HG03520 (cell line): ENCODE data around the gene QRFPR.
"Not testable (repeated sequence)": the region's sequence is repeated elsewhere in the genome, so short reads cannot be mapped to it uniquely, and the experiment has no call there.

ENCODE experiments used
- ATAC-seq: cut with Tn5 transposase; IDR thresholded peaks from one replicate; pipeline ENCODE4 v1.9.1; 2021; ENCODE audit warnings: mild to moderate bottlenecking, moderate library complexity; ENCODE audit not compliant: unreplicated experiment

The QRFPR gene

DNA sequence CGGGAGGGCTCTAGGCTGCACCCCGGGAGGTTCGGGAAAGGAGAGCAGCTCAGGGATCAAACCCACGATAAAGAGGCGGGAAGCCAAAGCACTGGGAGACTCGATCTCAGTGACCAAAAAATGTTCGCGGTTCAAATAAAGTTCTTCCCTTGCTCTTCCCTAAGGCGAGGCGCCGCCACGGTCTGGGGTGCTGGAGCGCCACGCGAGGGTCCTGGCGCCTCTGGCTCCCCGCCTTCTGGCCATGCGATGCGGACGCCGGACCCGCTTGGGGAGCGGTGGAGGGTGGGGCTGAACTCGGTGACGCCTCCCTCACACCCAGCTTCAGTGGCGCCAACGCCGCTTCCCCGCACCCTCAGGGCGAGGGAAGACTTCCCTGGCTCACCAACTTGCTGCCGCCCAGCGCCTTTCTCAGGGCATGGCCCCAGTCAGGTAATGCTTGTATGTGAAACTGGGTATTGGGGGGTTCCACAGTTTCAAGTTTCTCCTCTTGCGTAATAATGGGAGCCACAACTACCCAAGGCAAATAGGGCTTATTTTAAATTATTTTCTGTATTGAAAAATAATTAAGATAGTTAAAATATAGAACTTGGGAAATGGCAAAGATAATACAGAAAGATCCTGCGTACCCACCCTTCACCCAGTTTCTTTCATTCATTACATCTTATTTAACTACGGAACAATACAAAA, at the start of gene QRFPR:
Gene QRFPR, minus strand, starts transcription at position 243 of the 687 bp plus-strand sequence. CDS start 371 bp downstream, outside the sequence.
- ATAC-seq = no peak

DNA sequence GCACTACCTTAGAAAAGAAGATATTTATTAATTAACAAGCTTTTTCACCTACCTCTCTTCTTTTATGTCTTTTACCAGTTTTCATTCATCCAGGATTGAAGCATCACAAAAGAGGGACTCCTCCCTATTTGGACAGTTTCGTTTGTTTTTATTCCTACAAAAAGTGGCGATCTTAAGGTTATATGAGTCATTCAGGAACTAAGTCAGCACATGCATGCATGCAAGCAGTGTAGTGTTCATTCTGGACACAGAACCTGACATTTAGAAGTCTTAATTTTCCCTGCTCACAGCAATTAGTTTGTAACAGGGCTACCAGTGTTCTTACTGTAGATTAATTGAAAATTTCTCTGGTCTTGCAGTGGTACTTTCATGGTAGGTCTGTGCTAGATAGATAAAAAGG, 47.9 kb upstream of the QRFPR start:
- ATAC-seq = no peak

DNA sequence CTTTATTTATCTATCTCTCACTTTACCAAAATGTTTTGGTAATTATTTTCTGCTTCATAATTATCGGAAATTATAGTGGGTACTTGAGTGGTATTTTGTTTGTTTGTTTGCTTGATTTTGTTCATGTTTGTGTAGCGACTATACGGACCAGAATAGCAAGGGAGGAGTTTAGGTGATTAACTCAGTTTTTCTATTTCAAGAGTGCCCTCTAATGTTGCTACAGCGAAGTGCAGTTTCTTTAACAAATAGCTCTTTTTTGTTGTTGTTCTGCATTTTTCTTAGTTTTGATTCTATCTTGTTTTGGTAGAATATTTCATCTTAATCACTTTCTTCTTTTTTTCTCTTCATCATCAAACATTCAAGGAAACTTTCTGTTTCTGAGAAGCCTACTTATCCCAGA, 40.8 kb upstream of the QRFPR start:
- no peak for ATAC-seq

DNA sequence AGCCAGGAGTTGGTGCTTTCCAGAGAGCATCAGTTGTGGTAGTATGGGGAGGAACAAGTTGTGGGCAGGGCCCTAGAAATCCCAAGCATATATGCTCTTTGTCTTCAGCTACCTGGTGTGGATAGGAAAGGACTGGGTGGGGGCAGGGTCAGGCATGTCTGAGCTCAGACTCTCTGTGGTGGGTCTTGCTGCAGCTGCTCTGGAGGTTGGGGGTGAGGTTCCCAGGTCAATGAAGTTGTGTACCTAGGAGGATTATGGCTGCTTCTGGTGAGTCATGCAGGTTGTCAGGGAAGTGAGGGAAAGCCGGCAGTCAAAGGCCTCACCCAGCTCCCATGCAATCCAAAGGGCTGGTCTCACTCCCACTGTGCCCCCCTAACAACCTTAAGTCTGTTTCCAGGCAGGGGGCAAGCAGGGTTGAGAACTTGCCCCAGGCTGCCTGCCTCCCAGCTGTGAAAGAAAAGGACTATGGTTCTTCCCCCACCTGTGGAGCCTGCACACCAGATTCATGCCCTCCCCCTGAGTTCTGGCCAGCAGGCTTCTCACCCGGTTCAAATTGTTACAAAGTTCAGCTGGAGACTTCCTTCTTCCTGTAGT, 30.4 kb upstream of the QRFPR start:
- ATAC-seq = no peak

DNA sequence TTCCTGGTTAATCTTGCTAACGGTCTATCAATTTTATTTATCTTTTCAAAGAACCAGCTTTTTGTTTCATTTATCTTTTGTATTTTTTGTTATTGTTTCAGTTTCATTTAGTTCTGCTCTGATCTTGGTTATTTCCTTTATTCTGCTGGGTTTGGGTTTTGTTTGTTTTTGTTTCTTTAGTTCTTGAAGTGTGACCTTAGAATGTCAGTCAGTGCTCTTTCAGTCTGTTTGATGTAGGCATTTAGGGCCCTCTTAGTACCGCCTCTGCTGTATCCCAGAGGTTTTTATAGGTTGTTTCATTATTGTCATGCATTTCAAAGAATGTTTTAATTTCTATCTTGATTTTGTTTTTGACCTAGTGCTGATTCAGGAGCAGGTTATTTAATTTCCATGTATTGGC, 27.7 kb upstream of the QRFPR start:
- ATAC-seq = not testable (repeated sequence)

DNA sequence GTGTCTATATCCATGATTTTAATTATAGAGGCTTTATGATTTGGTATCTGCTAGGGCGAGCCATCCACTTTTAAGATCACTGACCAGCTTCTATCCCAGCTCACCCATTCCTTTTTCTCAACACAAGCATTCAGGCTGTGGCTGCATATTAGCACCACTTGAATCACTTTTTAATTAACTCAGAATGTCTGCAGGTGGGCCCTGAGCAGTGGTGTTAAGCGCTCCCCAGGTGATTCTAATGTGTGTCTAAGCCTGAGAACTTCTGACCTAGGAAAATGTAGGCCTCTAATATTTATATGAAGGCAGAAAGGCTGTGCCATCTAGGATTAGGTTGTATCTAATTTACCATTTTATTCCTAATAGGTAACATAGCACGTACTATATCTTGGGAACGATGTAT, 19.8 kb upstream of the QRFPR start:
- no peak for ATAC-seq

DNA sequence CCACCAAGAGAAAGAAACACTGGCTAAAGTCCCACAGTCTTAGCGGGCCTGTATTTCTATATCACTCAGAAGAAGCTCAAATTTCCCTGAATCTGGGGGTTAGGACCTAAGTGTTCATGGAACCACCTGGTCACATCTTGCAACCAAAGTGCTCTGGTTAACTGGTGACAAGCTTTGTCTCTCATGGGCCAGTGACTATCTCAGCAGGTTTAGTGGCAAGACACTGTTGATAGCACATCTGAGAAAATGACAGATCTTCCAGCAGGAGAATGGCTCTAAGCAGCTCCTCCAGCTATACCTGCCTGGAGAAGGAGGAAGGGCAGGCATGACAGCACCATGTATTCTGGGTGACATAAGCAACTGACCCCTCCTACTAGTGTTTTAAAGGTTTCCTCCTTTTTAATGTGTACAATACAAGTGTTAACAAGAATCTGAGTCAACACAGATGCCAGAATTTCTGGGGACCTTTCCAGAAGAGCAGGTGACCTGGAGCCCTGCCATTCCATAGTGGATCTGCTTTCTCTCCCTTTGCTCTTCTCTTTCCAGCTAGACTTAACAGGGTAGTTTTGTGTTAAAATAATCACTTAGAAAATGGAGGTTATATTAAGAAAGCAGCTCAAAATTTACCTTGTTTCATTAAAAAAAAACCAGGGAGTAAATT, 17.3 kb upstream of the QRFPR start:
- ATAC-seq = no peak

DNA sequence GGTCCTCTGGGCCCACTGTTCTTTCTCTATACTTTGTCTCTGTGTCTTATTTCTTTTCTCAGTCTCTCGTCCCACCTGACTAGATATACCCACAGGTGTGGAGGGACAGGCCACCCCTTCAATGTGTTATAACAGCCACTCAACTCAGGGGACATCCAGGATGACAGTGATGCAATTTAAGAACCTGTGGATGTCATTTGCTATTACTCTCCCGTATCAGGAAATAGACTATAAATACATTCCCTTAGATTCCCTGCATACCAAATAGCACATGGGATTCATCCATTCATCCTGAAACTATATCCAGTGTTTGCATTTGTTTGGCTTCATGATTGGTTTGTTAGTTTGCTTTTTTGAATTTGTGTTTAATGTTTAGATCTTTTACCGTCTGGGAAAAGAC, 16.6 kb upstream of the QRFPR start:
- no peak for ATAC-seq

DNA sequence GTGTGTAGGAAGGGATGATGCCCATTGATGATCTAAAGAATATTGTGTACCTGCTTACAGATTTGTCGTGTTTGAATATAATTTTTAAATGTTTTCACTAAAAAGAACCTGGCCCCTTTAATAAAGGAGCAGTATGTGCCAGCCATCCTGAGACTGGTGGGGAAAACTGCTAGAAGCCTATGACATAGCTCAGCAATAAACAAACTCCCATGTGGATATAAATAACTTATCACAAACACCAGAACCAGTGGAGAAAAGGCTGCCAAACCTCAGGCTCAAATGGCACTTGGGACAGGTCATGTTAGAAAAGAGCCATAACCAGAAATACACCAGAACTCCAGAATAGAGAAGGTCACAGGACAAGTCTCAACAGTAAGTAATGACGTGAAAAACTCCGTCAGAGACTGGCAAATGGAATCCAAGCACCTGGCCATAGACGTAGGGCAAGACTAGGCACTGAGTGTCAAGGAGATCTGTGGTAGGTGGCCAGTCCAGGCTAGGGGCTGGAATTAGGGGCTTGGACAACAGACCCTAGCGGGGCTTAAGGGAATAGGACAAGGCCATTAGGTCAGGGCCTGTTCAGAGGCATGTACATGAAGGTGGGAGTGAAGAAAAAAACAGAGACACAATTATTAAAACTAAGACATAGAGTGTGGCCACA, 11.7 kb upstream of the QRFPR start:
- no peak for ATAC-seq

DNA sequence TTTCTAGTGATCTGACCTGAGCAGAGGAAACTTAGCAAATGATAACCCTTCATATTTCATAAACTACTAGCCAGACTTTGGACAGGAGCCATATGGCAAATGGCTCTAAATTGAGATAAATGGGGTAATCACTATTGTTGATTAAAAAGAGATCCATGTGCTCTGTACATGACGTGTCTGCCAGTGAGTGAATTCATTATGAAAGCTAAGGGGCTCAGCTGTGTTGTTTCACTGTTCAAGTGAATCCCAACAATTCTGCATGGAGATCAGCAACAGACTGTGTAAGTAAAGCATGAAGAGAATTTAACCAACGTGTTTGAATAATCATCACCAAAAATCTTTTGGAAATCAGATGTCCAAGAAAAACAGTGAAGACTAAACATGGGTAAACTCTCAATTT, 9.5 kb upstream of the QRFPR start:
- ATAC-seq = no peak

DNA sequence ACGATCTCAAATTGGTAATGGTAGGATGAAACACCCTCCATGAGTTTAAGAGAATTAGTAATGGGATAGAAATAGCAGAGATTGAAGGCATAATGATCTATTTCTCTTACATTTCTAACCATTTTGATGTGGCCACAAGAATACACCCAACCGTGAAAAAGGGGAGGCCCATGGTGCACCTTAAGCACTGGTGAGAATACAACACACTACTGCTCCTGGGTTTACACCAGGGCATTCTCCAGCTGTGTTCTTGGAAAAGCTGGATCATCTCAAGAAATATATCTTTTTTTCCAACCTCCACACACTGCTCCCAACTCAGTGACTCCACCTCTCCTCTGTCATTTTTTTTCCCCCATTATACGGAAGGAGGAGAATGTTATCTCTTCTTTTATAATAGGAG, 1.5 kb downstream of the QRFPR start:
- ATAC-seq = no peak

DNA sequence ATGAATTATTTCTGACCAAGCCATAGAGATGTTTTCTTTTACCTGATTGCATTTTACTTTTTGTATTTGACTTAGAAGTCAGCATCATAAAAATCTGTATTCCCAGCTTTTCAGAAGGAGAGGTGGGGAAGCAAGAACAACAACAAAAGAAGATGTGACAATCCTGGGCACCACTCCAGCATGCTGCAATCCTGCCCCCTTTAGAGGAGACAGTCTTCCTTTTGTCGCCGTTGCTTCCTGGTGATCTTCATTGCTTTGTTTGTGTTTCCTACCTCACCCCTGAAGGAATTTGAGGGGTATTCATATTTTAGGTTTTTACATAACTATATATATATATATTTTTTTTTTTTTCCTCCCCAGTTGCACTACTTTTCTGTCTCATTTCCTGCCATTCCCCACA, 3.7 kb downstream of the QRFPR start:
- ATAC-seq = no peak

DNA sequence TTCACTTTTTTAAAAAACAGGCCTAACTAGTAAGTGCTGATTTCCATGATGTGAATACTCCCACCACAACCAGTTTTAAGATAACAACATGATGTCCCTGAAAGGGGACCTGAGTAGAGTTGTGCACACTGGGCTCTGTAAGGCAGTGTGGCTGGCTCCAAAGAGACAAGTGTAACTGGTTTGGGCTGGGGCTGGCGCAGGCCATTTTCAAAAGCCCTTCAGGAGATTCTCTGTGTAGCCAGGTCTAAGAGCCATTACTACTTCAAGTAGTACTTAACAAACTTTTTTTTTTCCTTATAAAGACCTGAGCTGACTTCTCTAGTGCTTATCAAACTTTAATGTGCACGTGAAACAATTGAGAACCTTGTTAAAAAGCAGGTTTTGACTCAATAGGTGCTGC, 4.3 kb downstream of the QRFPR start:
- no peak for ATAC-seq

DNA sequence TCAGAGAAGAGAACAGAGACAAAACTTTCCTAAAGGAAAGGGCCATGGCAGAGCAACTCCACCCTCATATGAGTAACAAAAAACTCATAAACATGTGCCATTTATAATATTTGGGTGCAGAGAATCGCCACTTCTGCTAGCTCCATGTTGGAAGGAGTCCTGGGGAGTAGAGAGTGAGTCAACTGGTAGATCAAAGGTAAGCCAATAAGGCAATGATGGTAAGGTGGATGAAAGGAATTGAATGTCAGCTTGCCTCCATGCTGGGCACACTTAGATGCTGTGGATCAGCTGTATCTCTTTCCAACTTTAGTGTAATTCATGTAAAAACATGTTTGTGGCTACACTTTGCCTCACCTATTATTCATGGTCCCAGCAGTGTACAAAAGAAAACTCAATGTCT, 4.7 kb downstream of the QRFPR start:
- ATAC-seq = no peak

DNA sequence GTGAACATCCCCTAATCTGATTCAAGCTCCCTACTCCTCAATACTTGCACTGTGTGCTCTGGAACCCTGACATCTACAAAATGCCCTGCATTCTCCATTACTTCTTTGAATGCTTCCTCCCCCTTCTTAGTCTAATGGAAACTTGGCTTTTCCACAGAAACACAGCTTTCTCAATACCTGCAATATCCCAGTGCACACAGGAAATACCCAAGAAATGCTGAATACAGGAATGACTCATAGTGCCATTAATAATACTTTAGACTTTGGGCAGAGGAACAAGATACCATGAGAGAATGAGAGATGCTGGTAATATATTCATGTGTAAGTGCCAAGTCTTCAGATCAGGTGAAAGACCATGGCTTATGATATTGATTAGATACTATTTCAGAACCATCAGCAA, 5.6 kb downstream of the QRFPR start:
- ATAC-seq = no peak

DNA sequence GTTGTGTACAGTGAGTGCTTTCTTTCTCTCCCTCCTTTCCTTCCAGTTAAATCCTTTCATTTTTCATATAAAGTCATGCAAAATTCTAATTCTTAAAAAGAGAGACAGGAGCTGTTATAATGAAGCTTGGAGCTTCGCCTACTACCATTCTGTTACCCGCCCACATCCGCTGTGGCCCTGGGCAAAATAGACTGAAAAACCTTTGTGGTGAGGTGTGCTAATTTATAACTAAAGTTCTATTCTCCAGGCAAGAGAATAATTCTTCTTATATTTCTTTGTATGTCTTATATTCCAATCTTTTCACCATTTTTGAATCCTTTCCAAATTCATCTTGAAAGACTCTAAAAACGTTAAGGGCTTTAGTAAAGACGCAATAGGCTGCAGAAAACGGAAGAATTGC, 7.0 kb downstream of the QRFPR start:
- ATAC-seq = no peak

DNA sequence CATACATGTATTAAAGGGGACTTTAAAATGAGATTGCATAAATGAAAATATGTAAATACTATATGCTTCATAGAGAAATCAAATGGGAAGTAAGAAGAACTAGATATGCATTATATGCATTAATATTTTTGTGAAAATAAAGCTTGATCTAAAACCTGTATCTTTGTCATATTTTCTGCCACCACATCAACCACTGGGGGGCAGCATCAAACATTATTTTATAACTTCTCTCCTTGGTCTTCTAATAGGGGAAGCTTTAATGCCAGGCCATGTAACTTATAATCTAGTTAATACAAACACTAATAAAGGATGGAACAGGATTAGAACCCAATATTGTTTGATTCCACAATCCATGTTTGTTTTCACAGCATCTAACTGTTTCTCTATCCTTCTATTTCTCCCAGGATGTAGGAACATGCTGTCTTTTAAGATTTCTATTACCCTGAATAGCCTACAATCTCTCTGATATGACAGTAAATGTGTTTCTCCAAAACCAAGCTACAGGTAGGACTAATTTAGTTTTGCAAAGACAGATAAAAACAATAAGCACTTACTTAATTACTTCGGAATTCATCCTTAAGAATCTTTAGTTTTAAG, 10.0 kb downstream of the QRFPR start:
- ATAC-seq = no peak

DNA sequence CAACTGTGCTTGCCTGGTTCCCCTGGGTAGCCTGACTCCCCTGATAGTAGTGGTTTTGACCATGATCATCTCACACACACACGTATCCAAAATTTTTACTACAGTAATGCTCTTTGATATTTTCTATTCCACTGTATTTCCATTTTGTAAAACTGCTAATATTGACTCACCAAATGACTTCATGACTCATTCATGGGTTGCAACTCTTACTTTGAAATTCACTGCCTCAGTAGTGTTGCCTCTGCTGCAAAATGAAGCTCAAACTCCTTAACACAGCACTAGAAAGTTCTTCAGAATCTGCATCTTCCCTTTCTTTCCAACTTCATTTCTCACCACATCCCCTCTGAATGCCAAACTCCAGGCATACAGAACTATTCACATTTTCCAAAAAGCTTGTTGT, 20.3 kb downstream of the QRFPR start:
- no peak for ATAC-seq

DNA sequence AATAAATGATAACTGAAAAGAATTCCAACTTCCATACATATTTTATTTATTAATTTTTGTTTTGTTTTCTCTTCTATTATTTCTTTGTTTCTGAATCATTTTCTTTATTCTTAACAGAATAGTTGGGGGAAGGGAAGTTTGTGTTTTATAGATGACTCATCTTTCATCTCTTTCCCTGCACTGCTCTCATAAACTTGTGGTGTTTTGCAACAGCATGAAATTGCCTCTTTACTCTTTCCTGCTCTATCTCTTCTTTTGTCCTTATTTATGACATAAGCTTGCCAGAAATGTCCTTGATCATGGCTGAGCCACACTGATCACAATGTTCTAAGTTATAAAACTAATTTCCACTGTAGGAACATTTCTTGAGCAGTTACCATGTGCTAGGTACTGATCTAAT, 22.3 kb downstream of the QRFPR start:
- ATAC-seq = no peak

DNA sequence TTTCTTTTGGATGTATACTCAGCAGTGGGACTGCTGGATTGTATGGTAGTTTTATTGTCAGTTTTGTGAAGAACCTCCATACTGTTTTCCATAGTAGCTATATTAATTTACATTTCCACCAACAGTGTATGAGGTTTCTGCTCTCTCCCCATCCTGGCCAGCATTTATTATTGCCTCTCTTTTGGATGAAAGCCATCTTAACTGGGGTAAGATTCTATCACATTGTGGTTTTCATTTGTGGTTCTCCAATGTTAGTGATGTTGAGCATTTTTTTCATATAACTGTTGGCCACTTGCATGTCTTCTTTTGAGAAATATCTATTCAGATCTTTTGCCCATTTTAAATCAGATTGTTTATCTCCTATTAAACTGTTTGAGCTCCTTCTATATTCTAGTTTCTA, 27.6 kb downstream of the QRFPR start:
- ATAC-seq = no peak

DNA sequence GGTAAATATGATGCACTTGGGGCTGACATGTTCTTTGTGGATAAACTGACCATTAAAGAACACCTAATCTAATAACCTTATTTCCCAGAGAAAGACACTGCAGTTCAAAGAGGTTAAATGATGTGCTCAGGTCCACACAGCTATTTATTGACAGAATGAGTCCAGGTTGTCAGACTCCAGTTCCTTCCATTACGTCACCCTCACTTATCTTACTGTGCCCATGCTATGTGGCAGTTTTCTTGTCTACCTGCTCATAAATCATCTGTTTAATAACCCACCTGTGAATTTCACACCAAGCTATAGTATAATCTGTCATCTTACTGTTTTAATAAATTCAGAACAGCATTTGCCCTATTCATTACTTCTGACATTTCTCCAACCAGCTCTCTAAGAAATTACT, 36.7 kb downstream of the QRFPR start:
- no peak for ATAC-seq

DNA sequence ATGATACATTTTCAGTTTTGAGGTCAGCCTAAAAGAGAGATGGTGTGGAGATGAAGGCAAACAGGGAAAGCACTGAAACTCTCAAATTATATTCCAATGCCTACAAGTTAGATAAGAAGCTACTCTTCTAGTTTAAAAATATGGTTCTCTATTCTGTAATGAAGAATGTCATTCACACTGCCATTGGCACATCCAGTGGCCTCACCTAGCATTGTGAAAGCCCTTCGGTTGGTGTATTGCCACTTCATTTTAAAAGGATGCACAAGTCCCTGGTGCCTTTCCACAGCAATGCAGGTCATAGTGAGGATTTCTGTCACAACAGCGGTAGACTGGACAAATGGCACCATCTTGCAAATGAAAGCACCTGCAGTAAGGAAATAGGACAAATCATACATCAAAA, 40.6 kb downstream of the QRFPR start:
- no peak for ATAC-seq
